GM21447 (cell line): Measurements from ENCODE around the gene PARVB.
"Not testable (repeated sequence)": the region's sequence is repeated elsewhere in the genome, so short reads cannot be mapped to it uniquely, and the experiment has no call there.

ENCODE experiments used
- ATAC-seq: cut with Tn5 transposase; IDR thresholded peaks from one replicate; pipeline ENCODE4 v1.9.1; 2021; ENCODE audit not compliant: unreplicated experiment

Gene PARVB

GRCh38 chr22:44051358-44051757 lies 27.3 kb downstream of the PARVB start:
- ATAC-seq: no peak

GRCh38 chr22:44051961-44052360 lies 27.9 kb downstream of the PARVB start:
- no peak for ATAC-seq

- no peak for ATAC-seq
Observed at GRCh38 chr22:44055805-44056204, 31.7 kb downstream of the PARVB start.

GRCh38 chr22:44056649-44057048 lies 32.5 kb downstream of the PARVB start:
- not testable (repeated sequence) for ATAC-seq

- no peak for ATAC-seq
Observed at GRCh38 chr22:44057401-44057987, 33.4 kb downstream of the PARVB start.

- ATAC-seq: no peak
Observed at GRCh38 chr22:44063462-44064371, 39.6 kb downstream of the PARVB start.

- no peak for ATAC-seq
Observed at GRCh38 chr22:44067033-44067432, 42.9 kb downstream of the PARVB start.

GRCh38 chr22:44067901-44068300 lies 43.8 kb downstream of the PARVB start:
- no peak for ATAC-seq

GRCh38 chr22:44068422-44069191 lies 44.5 kb downstream of the PARVB start:
- peak; percentile 61 for ATAC-seq

- ATAC-seq: no peak
Observed at GRCh38 chr22:44070029-44070428, 45.9 kb downstream of the PARVB start.

GRCh38 chr22:44071781-44072326 lies 47.8 kb downstream of the PARVB start:
- no peak for ATAC-seq

GRCh38 chr22:44074337-44074984 lies 50.4 kb downstream of the PARVB start:
- no peak for ATAC-seq

- ATAC-seq: no peak
Observed at GRCh38 chr22:44075022-44075421, 50.9 kb downstream of the PARVB start.

- no peak for ATAC-seq
Observed at GRCh38 chr22:44075670-44076069, 51.6 kb downstream of the PARVB start.

GRCh38 chr22:44076825-44077224 lies 52.7 kb downstream of the PARVB start:
- ATAC-seq: no peak

- ATAC-seq: no peak
Observed at GRCh38 chr22:44080936-44081861, 57.1 kb downstream of the PARVB start.

GRCh38 chr22:44082801-44083200 lies 58.7 kb downstream of the PARVB start:
- no peak for ATAC-seq

GRCh38 chr22:44084044-44084772 lies 60.1 kb downstream of the PARVB start:
- no peak for ATAC-seq

- ATAC-seq: no peak
Observed at GRCh38 chr22:44085743-44086270, 61.7 kb downstream of the PARVB start.
